Right lobe of liver (tissue), 6 donors: Measurements from ENCODE around the gene CELSR3. TPM values are rescaled to one million over a fixed set of nuclear protein-coding genes. Genes with fewer than 3 reads are reported as not detected.

Experiments
- ATAC-seq, 4 donors: fragments of 200-7000 bp; cut with Tn5 transposase; one replicate each; pipeline ENCODE4 v1.9.1; 2020; ENCODE audit warnings: mild to moderate bottlenecking in 4 of 4, moderate library complexity in 4 of 4
- DNase-seq, 3 donors: peaks; one replicate each; pipeline ENCODE4 v3.0.0-alpha.2; 2020
- H3K27ac ChIP-seq, 3 donors: fragments of 200-600 bp; one replicate each; pipeline ENCODE4 v1.8.0; 2022
- H3K27me3 ChIP-seq, 2 donors: fragments of 200-600 bp; one replicate each; pipeline ENCODE4 v1.8.0; 2022
- H3K36me3 ChIP-seq, 4 donors: fragments of 200-600 bp; sonication (generic) in 1 of 4; one replicate each; pipeline versions ENCODE4 v1.5.1 to v1.8.0; 2017 to 2022; ENCODE audit warnings: control low read depth in 1 of 4
- H3K4me1 ChIP-seq, 4 donors: fragments of 200-600 bp; sonication (generic) in 1 of 4; one replicate each; pipeline versions ENCODE4 v1.5.1 to v1.8.0; 2017 to 2022; ENCODE audit warnings: control low read depth in 1 of 4
- H3K4me3 ChIP-seq, 3 donors: fragments of 200-600 bp; one replicate each; pipeline ENCODE4 v1.8.0; 2022
- H3K9me3 ChIP-seq, 4 donors: fragments of 200-600 bp; sonication (generic) in 1 of 4; one replicate each; pipeline versions ENCODE4 v1.5.1 to v1.8.0; 2017 to 2022; ENCODE audit warnings: control low read depth in 1 of 4
- CTCF ChIP-seq, 4 donors: fragments of 200-600 bp in 3 of 4; fragments of 450-650 bp in 1 of 4; IDR thresholded peaks; one replicate each; pipeline versions ENCODE4 v1.5.1 to v1.8.0; 2016 to 2022; ENCODE audit warnings: antibody characterized with exemption in 4 of 4, mild to moderate bottlenecking in 2 of 4
- POLR2A ChIP-seq: fragments of 450-650 bp; IDR thresholded peaks from one replicate; pipeline ENCODE4 v1.6.1; 2017; ENCODE audit warnings: antibody characterized with exemption, mild to moderate bottlenecking
- WGBS: methylation state at CpG from one replicate; pipeline ENCODE4 v1.1.6; 2018; ENCODE audit warnings: low coverage, low lambda C conversion rate; ENCODE audit not compliant: insufficient coverage; ENCODE audit errors: missing lambda C conversion rate; 5-methylcytosine and 5-hydroxymethylcytosine counted together
- intact Hi-C, 2 donors: fragments of 100-400 bp; cut with DNase I; formaldehyde crosslinking; loops; one replicate each; pipeline versions ENCODE4 v1.11.2 to v1.14.1; 2022
- total RNA-seq, 6 experiments: library from RNA; depleted of rRNA in 2 of 6; stranded (reverse); fragments of >200 nt in 2 of 6; fragmentation: NEBNext Ultra II Directional in 3 of 6; extraction: Animal tissue kit (Norgen Biotek cat#: 25700) in 3 of 6; gene quantifications; one replicate each; pipeline versions ENCODE4 v1.1.0 to v1.2.4, GENCODE V29; 2016 to 2023
- donor health status: DM: no; HTN: yes; CAD: no.
- donor health status: DM: no; HTN: no; CAD: no.
- donor health status: DM: no; HTN: no; CAD: no.
- donor health status: DM: no; HTN: yes; CAD: no.
- donor health status: DM: no; HTN: yes; CAD: no.

Gene CELSR3
- total RNA-seq, 6 experiments from 2014 or later = 0.15 to 0.68 (median 0.34) TPM

DNA sequence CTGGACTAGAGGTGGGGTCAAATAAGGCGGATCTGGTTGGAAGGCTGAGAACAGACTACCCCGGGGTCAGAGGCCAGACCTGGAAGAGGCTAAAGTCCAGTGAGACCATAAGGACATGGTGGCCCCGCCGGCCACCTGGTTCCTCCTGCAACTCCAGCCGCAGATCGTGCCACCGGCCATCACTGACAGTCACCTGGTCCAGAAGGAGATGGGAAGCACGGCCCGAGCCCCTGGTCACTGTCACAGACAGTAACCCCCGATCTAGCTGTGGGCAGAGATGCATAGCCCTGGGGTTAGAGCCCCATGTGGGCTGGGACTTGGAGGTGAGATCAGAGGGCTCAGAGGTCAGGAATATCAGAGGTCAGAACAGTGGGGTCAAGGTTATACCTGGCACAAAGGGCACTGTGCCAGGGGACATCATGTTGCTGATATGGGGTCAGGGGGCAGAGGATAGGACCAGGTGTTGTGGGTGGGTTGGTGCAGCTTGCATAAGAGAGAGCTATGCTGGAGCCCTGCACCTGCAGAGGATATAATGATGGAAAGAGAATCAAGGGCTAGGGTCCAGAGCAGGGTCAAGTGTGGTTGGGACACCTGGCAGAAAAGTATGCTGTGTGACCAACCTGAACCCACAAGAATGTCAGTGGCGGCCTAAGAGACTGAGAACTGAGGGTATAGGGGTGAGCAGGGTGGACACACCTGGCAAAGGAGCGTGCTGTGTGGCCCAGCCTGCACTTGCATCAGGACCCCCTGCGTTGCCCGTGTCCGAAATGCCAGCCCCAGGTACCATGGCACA lies 9.6 kb downstream of the CELSR3 start:
- H3K36me3 ChIP-seq = no peaks in the 10 kb centered on the region
- DNase-seq = no peak
- intact Hi-C loops = no loop called here
- no peak for ATAC-seq
- whole genome bisulfite sequencing = 100% methylated on average over 4 of the region's 15 CpGs
- H3K4me3 ChIP-seq = no peak overlapping the region
- H3K4me1 ChIP-seq = no peaks in the 10 kb centered on the region
- H3K9me3 ChIP-seq = no peaks in the 10 kb centered on the region
- TF ChIP-seq CTCF (IDR thresholded peaks at IDR 0.05) (no peak), POLR2A (no peak)
- no peaks in the 10 kb centered on the region for H3K27me3 ChIP-seq
- H3K27ac ChIP-seq = no peak overlapping the region

- H3K4me3 ChIP-seq = no peak overlapping the region
- TF ChIP-seq CTCF (IDR thresholded peaks at IDR 0.05) (no peak), POLR2A (no peak)
- 100% methylated on average over 1 of the region's 11 CpGs for WGBS
- no peaks in the 10 kb centered on the region for H3K4me1 ChIP-seq
- no peak overlapping the region for H3K27ac ChIP-seq
- no peaks in the 10 kb centered on the region for H3K27me3 ChIP-seq
- H3K36me3 ChIP-seq = no peaks in the 10 kb centered on the region
- ATAC-seq (no peak), DNase-seq (no peak)
- H3K9me3 ChIP-seq = no peaks in the 10 kb centered on the region
- intact Hi-C loops = no loop called here
Observed at GRCh38 chr3:48651771-48652170, 10.9 kb downstream of the CELSR3 start.

DNA sequence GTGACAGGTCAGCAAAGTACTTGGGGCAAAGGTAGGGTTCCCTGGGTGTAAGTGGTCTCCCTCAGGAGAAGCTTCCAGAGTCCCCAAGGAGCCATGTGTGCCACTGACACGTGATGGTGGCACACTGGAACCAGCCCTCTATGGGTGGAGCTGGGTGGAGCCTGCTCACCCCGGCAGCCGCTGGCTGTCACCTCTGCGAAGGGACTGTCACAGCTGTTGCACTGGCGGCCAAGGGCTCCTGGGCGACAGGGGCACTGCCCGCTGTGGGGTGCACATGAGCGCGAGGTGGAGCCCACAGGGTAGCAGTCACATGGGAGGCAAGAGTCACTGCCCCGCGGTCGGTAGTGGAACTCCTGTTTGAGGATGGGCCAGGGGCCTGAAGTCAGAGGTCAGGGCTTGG lies 12.0 kb downstream of the CELSR3 start:
- Histone ChIP-seq H3K4me1 (no peaks in the 10 kb centered on the region), H3K4me3 (no peak overlapping the region), H3K27me3 (no peaks in the 10 kb centered on the region), H3K9me3 (no peaks in the 10 kb centered on the region), H3K27ac (no peak overlapping the region), H3K36me3 (no peaks in the 10 kb centered on the region)
- intact Hi-C loops = no loop called here
- DNase-seq (no peak), ATAC-seq (no peak)
- no peak for TF ChIP-seq CTCF (IDR thresholded peaks at IDR 0.05)
- no peak for TF ChIP-seq POLR2A
- WGBS = 100% methylated on average over 1 of the region's 12 CpGs

DNA sequence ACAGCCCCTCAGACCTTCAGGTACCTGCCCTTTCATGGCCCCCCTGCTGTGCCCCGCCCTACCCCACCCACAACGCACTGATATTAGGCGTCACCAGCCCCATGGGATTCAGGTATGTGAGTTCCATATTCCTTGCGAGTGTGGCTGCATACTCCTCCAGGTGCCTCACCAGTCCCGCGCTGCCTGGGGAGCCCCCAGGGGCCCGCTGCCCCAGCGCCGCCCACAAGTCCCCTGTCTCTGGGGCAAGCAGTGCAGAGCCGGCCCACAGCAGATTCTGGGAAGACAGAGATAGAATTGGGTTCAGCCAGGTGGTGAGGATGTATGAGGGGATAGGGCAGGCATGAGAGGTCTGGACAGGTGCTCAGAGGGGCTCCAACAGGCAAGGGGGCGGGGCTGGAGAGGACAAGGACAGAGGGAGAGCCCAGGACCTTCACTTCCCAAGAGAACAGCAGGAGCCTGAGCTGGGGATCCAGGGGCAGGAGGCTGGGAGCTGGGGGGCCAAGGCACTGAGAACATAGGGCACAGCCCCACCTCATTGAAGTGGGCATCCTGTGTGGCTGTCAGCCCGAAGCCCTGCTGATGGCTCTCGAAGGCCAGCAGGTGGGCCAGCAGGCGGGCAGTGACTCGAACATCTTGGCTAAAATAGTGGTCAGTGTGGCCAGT lies 14.4 kb downstream of the CELSR3 start:
- Histone ChIP-seq H3K4me1 (no peaks in the 10 kb centered on the region), H3K36me3 (no peaks in the 10 kb centered on the region), H3K4me3 (no peak overlapping the region), H3K27me3 (no peaks in the 10 kb centered on the region), H3K27ac (no peak overlapping the region), H3K9me3 (no peaks in the 10 kb centered on the region)
- intact Hi-C loops = no loop called here
- no CpG with 5 or more reads among the region's 15 CpGs for WGBS
- ATAC-seq (no peak), DNase-seq (no peak)
- no peak for TF ChIP-seq CTCF (IDR thresholded peaks at IDR 0.05)
- TF ChIP-seq POLR2A = no peak
